ENCODE results near the gene IL17RE. TPM values are rescaled to one million over a fixed set of nuclear protein-coding genes. Genes with fewer than 3 reads are reported as not detected.
"Not testable (repeated sequence)": the region's sequence is repeated elsewhere in the genome, so short reads cannot be mapped to it uniquely, and the experiment has no call there.

Gene IL17RE
- total RNA-seq = under 0.01 TPM

- DNase-seq (ENCODE audit: low spot score in 2 of 2) (no peak), FAIRE-seq (no peak)
Observed at GRCh38 chr3:9902372-9903237, at the start of gene IL17RE. IL17RE (plus strand) TSS chr3:9902848; CDS start chr3:9902933, 85 bp downstream.

- FAIRE-seq; DNase-seq (ENCODE audit: low spot score in 2 of 2): not testable (repeated sequence)
Observed at GRCh38 chr3:9854291-9854940, 48.2 kb upstream of the IL17RE start.

- DNase-seq (ENCODE audit: low spot score in 2 of 2) (no peak), FAIRE-seq (no peak)
Observed at GRCh38 chr3:9855594-9855993, 47.1 kb upstream of the IL17RE start.

GRCh38 chr3:9859530-9860025 lies 43.1 kb upstream of the IL17RE start:
- FAIRE-seq = no peak
- DNase-seq (ENCODE audit: low spot score in 2 of 2) = no peak

- FAIRE-seq (no peak), DNase-seq (ENCODE audit: low spot score in 2 of 2) (no peak)
Observed at GRCh38 chr3:9861201-9861600, 41.4 kb upstream of the IL17RE start.

- no peak for DNase-seq (ENCODE audit: low spot score in 2 of 2)
- no peak for FAIRE-seq
Observed at GRCh38 chr3:9861626-9862130, 41.0 kb upstream of the IL17RE start.

GRCh38 chr3:9862391-9863057 lies 40.1 kb upstream of the IL17RE start:
- FAIRE-seq (no peak), DNase-seq (ENCODE audit: low spot score in 2 of 2) (peak in 1 of 2 donors; percentile 67)

- DNase-seq (ENCODE audit: low spot score in 2 of 2) (no peak), FAIRE-seq (no peak)
Observed at GRCh38 chr3:9863058-9863772, 39.4 kb upstream of the IL17RE start.

GRCh38 chr3:9864200-9864927 lies 38.3 kb upstream of the IL17RE start:
- DNase-seq (ENCODE audit: low spot score in 2 of 2) (peak; percentile 26 to 41), FAIRE-seq (no peak)

- not testable (repeated sequence) for DNase-seq (ENCODE audit: low spot score in 2 of 2); FAIRE-seq
Observed at GRCh38 chr3:9865125-9865637, 37.5 kb upstream of the IL17RE start.

- no peak for DNase-seq (ENCODE audit: low spot score in 2 of 2)
- FAIRE-seq = no peak
Observed at GRCh38 chr3:9866639-9867038, 36.0 kb upstream of the IL17RE start.

GRCh38 chr3:9867106-9867505 lies 35.5 kb upstream of the IL17RE start:
- FAIRE-seq (no peak), DNase-seq (ENCODE audit: low spot score in 2 of 2) (no peak)

- FAIRE-seq (no peak), DNase-seq (ENCODE audit: low spot score in 2 of 2) (no peak)
Observed at GRCh38 chr3:9869955-9870354, 32.7 kb upstream of the IL17RE start.

- FAIRE-seq = no peak
- no peak for DNase-seq (ENCODE audit: low spot score in 2 of 2)
Observed at GRCh38 chr3:9870978-9871377, 31.7 kb upstream of the IL17RE start.

GRCh38 chr3:9872067-9872466 lies 30.6 kb upstream of the IL17RE start:
- DNase-seq (ENCODE audit: low spot score in 2 of 2); FAIRE-seq: not testable (repeated sequence)

- DNase-seq (ENCODE audit: low spot score in 2 of 2) = no peak
- no peak for FAIRE-seq
Observed at GRCh38 chr3:9875448-9875847, 27.2 kb upstream of the IL17RE start.

- FAIRE-seq; DNase-seq (ENCODE audit: low spot score in 2 of 2): not testable (repeated sequence)
Observed at GRCh38 chr3:9876255-9876654, 26.4 kb upstream of the IL17RE start.

- DNase-seq (ENCODE audit: low spot score in 2 of 2) (no peak), FAIRE-seq (no peak)
Observed at GRCh38 chr3:9876991-9877390, 25.7 kb upstream of the IL17RE start.

GRCh38 chr3:9878700-9879099 lies 23.9 kb upstream of the IL17RE start:
- no peak for FAIRE-seq

More at GRCh38 chr3:9878700-9879099, 23.9 kb upstream of the IL17RE start:
- no peak for DNase-seq (ENCODE audit: low spot score in 2 of 2)

All from frontal cortex (tissue), 4 donors.